NB4 (cell line): Measurements from ENCODE around the gene MRPS2.

Experiments
- DNase-seq: peaks from one replicate; pipeline ENCODE4 v3.0.0; 2010; ENCODE audit warnings: low read depth
- H3K4me3 ChIP-seq: one replicate; pipeline ENCODE4 v1.5.1; 2011; ENCODE audit warnings: mild to moderate bottlenecking, low read depth, low read length, moderate library complexity
- MYC ChIP-seq: IDR thresholded peaks from 2 replicates; pipeline ENCODE4 v1.6.1; 2011; ENCODE audit warnings: low read depth, low read length
- POLR2A ChIP-seq: IDR thresholded peaks from 2 replicates; pipeline ENCODE4 v1.6.1; 2011; ENCODE audit warnings: mild to moderate bottlenecking; ENCODE audit not compliant: insufficient read length; ENCODE audit errors: extremely low read depth
- TF ChIP-seq, protein P1 (sequence below): IDR thresholded peaks from one replicate; pipeline ENCODE4 v1.5.1; 2012; ENCODE audit warnings: low read depth, low read length
- TF ChIP-seq, protein P2 (sequence below): IDR thresholded peaks from 2 replicates; pipeline ENCODE4 v1.6.1; 2011; ENCODE audit warnings: low read depth, low read length

The MRPS2 gene

DNA sequence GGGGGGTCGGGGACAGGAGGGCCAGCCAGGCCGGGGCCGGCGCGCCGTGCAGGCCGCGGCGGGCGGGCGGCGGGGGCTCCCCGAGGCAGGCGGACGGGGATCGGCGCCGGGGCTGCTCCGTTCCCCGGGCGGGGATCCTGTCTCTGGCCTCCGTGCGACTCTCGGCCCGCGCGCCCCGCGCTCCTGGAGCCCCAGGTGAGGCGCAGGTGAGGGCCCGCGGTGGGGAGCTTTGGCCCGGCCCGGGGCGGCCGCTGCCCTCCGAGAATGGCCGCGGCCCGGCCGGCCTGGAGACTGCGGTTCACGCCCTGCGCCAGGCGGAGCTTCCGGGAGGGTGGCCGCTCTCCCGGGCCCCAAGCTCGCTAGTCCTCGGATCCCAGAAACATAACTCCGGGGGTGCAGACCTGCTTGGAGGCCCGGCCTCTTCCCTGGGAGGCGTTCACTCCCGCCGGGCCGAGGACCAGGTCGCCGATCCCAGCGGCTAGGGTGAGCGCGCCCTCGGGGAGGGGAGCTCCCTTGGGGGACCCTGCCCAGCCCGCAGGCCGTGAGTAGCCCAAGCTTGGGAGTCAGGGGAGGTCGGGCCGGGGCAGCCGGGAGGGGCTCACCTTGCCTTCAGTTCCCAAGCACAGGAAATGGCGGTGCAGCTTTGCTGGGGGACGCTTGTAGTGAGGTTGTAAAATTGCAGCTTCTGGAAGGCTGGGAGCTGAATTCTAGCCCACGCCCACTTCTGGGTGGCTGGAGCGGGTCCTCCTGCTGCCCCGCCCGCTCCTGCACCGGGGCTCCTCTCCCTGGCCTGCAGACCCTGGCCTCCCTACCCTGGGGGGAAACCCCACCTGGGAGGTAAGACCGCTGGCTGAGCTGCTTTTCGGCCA lies 20.2 kb upstream of the MRPS2 start:
- TF ChIP-seq MYC (no peak), POLR2A (no peak)
- TF ChIP-seq, protein P1, sequence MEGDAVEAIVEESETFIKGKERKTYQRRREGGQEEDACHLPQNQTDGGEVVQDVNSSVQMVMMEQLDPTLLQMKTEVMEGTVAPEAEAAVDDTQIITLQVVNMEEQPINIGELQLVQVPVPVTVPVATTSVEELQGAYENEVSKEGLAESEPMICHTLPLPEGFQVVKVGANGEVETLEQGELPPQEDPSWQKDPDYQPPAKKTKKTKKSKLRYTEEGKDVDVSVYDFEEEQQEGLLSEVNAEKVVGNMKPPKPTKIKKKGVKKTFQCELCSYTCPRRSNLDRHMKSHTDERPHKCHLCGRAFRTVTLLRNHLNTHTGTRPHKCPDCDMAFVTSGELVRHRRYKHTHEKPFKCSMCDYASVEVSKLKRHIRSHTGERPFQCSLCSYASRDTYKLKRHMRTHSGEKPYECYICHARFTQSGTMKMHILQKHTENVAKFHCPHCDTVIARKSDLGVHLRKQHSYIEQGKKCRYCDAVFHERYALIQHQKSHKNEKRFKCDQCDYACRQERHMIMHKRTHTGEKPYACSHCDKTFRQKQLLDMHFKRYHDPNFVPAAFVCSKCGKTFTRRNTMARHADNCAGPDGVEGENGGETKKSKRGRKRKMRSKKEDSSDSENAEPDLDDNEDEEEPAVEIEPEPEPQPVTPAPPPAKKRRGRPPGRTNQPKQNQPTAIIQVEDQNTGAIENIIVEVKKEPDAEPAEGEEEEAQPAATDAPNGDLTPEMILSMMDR, result no peak
- TF ChIP-seq, protein P2, sequence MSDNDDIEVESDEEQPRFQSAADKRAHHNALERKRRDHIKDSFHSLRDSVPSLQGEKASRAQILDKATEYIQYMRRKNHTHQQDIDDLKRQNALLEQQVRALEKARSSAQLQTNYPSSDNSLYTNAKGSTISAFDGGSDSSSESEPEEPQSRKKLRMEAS, result no peak
- no peak overlapping the region for H3K4me3 ChIP-seq
- DNase-seq, result no peak

DNA sequence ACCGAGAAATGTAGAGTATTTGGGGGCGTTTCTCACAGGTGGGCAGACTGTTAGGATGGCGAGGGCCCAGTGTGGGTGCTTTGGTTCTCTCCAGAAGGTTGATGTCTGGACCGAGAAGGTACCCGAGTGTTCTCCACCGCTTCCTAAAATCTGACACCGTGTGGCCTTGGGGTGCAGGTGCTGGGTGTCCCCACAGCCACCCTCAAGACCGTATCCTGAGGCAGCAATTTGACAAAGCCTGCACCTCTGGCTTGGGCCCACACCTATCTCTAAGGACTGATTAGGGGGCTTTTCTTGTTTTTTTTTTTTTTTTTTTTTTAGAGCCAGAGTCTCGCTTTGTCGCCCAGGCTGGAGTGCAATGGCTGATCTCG lies 19.6 kb upstream of the MRPS2 start:
- H3K4me3 ChIP-seq, result no peak overlapping the region

DNA sequence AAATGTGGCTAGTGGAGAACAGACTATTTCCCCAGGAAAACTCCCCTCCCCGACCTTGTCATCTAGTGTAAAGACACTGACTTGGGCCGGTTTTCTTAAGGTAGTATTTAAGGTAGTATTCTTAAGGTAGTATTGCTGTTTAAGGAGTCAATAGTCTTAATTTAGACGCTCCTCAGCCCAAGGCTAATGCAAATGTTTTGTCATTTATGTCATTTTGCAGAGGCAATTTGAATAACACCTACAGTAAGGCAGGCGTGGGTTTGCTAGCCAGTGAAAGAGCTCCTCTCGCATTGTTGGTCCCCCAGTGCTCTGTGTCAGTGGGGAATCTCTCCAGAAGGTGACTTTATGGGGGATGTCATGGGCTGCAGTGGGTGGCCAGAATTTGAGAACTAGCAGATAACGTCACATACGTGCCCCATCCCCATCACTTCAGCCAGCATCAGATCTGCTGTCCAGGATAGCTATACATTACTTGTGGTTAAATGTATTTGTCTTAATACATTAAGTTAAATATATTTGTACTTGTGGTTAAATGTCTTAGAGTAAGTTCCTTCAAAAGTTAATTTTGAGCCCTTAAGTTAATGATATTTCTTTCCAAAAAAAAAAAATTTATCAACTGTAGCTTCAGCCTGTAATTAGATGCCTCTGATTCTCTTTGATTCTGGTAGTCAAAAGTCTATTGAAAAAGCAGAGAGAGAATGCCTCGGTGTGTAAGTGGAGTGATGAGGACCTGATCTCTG lies 18.3 kb upstream of the MRPS2 start:
- TF ChIP-seq POLR2A (no peak), MYC (no peak)
- TF ChIP-seq, protein P1, result no peak
- TF ChIP-seq, protein P2, result no peak
- H3K4me3 ChIP-seq, result no peak overlapping the region
- DNase-seq, result no peak

More for the DNA sequence above, 19.6 kb upstream of the MRPS2 start:
- TF ChIP-seq, protein P1, result no peak
- TF ChIP-seq, protein P2, result no peak
- TF ChIP-seq MYC (no peak), POLR2A (no peak)
- DNase-seq, result no peak

DNA sequence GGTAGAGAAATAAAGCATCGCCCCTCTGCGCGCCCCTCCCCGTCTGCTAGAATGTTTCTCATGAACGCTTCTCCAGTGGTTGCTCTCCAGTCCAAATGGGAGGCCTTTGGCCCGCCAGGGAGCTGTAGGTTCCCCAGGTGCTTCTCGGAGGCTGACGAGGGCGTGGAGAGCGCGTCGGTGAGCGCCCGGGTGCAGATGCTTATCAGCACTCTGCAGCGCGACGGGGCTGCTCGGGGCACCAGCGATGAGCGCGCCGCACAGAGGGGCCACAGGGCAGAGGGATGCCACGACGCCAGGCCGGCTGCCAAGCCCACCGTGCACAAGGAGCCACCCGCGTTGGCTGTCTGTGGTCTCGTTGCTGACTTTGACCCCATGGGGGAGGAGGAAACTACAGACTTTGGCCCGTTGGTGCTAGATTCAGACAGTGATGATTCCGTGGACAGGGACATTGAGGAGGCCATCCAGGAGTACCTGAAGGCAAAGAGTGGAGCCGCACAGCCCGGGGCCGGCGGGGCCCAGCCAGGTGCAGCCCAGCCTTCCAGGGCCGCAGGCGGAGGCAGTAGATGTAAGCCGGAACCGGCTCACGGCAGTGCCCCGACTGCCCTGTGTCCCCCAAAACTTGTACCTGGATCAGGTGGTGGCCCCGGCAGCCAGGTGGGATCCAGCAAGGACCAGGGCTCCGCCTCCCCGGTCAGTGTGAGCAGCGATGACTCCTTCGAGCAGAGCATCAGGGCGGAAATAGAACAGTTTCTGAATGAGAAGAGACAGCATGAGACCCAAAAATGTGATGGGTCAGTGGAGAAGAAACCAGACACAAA lies 15.8 kb upstream of the MRPS2 start:
- TF ChIP-seq, protein P1, result no peak
- TF ChIP-seq POLR2A (no peak), MYC (no peak)
- TF ChIP-seq, protein P2, result no peak
- no peak overlapping the region for H3K4me3 ChIP-seq
- no peak for DNase-seq

DNA sequence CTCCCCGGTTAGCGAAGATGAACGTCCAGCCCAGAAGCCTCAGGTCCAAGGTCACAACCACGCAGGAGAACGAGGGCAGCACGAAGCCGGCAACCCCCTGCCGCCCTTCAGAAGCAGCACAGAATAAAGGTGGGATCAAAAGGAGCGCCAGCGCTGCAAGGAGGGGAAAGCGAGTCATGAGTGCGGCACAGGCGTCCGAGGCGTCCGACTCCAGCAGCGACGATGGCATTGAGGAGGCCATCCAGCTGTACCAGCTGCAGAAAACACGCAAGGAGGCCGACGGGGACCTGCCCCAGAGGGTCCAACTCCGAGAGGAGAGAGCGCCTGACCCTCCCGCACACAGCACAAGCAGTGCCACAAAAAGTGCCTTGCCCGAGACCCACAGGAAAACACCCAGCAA lies 15.1 kb upstream of the MRPS2 start:
- TF ChIP-seq MYC, result no peak
- TF ChIP-seq, protein P1, result no peak
- TF ChIP-seq POLR2A, result no peak
- TF ChIP-seq, protein P2, result no peak
- H3K4me3 ChIP-seq, result no peak overlapping the region
- DNase-seq, result no peak
